PC-3 (cell line): ENCODE data around the gene PTPRD. TPM values are rescaled to one million over a fixed set of nuclear protein-coding genes. Genes with fewer than 3 reads are reported as not detected.

Source experiments
- ATAC-seq: fragments of 200-7000 bp; cut with Tn5 transposase; 2 replicates; pipeline ENCODE4 v1.9.1; 2020; ENCODE audit warnings: mild to moderate bottlenecking, moderate library complexity
- BruUV-seq: library from RNA; stranded (reverse); fragments of 400-500 nt; replicated peaks from 2 replicates; lab custom pipeline; 2021; lab: Mats Ljungman, UMichigan
- CTCF ChIA-PET: fragments of 300-600 bp; sonication (Branson Sonifier 250); formaldehyde crosslinking; loops from one replicate; lab custom pipeline; 2022; ENCODE audit warnings: antibody characterized with exemption; lab: Charles Lee
- POLR2A ChIA-PET: fragments of 300-600 bp; sonication (Branson Sonifier 250); formaldehyde crosslinking; loops from one replicate; lab custom pipeline; 2022; ENCODE audit warnings: antibody characterized with exemption; ENCODE audit not compliant: unreplicated experiment; lab: Charles Lee
- DNase-seq: peaks from one replicate; pipeline ENCODE4 v3.0.0-alpha.2; 2015
- H2AFZ ChIP-seq: fragments of 300-600 bp; sonication (generic); 2 replicates; pipeline ENCODE4 v1.6.0; 2016; ENCODE audit warnings: antibody characterized with exemption, low read length
- H3F3A ChIP-seq: fragments of 300-600 bp; sonication (generic); one replicate; pipeline ENCODE4 v1.6.0; 2017; ENCODE audit warnings: antibody characterized with exemption, low read length, control low read depth, mild to moderate bottlenecking; ENCODE audit not compliant: unreplicated experiment
- H3K27ac ChIP-seq: fragments of 300-600 bp; sonication (generic); 2 replicates; pipeline ENCODE4 v1.5.1; 2016; ENCODE audit warnings: mild to moderate bottlenecking, low read length
- H3K27me3 ChIP-seq: fragments of 300-600 bp; sonication (generic); 2 replicates; pipeline ENCODE4 v1.6.1; 2016; ENCODE audit warnings: low read length, mixed read lengths
- H3K36me3 ChIP-seq: fragments of 300-600 bp; sonication (generic); 2 replicates; pipeline ENCODE4 v1.6.1; 2016; ENCODE audit warnings: low read depth, mixed run types, low read length, mixed read lengths
- H3K4me1 ChIP-seq: fragments of 300-600 bp; sonication (generic); 2 replicates; pipeline ENCODE4 v1.5.1; 2016; ENCODE audit warnings: low read length; ENCODE audit not compliant: insufficient read depth
- H3K4me2 ChIP-seq: fragments of 300-600 bp; sonication (generic); 2 replicates; pipeline ENCODE4 v1.6.0; 2016; ENCODE audit warnings: low read length
- H3K4me3 ChIP-seq: fragments of 300-600 bp; sonication (generic); 2 replicates; pipeline ENCODE4 v1.5.1; 2016; ENCODE audit warnings: mild to moderate bottlenecking, low read length, mixed read lengths
- H3K79me2 ChIP-seq: fragments of 300-600 bp; sonication (generic); 2 replicates; pipeline ENCODE4 v1.6.1; 2017; ENCODE audit warnings: low read length, mixed read lengths
- H3K9ac ChIP-seq: fragments of 300-600 bp; sonication (generic); 2 replicates; pipeline ENCODE4 v1.6.0; 2016; ENCODE audit warnings: mild to moderate bottlenecking, low read length
- H3K9me2 ChIP-seq: fragments of 300-600 bp; sonication (generic); replicated peaks from 2 replicates; pipeline ENCODE4 v1.6.1; 2016; ENCODE audit warnings: mixed run types, low read length, mixed read lengths
- H3K9me3 ChIP-seq: fragments of 300-600 bp; sonication (generic); 2 replicates; pipeline ENCODE4 v1.6.1; 2016; ENCODE audit warnings: low read length, mixed read lengths
- H4K20me1 ChIP-seq: fragments of 300-600 bp; sonication (generic); 2 replicates; pipeline ENCODE4 v1.6.1; 2016; ENCODE audit warnings: low read length, mixed read lengths
- EZH2 ChIP-seq: fragments of 300-600 bp; sonication (generic); IDR thresholded peaks from one replicate; pipeline ENCODE4 v1.6.1; 2017; ENCODE audit warnings: antibody characterized with exemption, mild to moderate bottlenecking, low read length; ENCODE audit not compliant: unreplicated experiment
- EZH2phosphoT487 ChIP-seq: fragments of 300-600 bp; sonication (generic); IDR thresholded peaks from 2 replicates; pipeline ENCODE4 v1.6.1; 2018; ENCODE audit warnings: mild to moderate bottlenecking, antibody characterized with exemption, low read length, borderline replicate concordance
- intact Hi-C: fragments of 100-400 bp; cut with micrococcal nuclease; formaldehyde crosslinking; loops from 2 replicates; pipeline ENCODE4 v1.9.0; 2023
- total RNA-seq: library from RNA; depleted of rRNA; stranded (reverse); fragments of >200 nt; gene quantifications from 2 replicates; pipeline ENCODE4 v1.2.3, GENCODE V29; 2014
- TF ChIP-seq, protein P1 (sequence below): fragments of 300-600 bp; sonication (generic); conservative IDR thresholded peaks from 2 replicates; pipeline ENCODE4 v1.5.1; 2017; ENCODE audit warnings: antibody characterized with exemption, low read depth, mild to moderate bottlenecking, low read length

The PTPRD gene
- total RNA-seq, 1 experiment from 2014 or later = not detected

DNA sequence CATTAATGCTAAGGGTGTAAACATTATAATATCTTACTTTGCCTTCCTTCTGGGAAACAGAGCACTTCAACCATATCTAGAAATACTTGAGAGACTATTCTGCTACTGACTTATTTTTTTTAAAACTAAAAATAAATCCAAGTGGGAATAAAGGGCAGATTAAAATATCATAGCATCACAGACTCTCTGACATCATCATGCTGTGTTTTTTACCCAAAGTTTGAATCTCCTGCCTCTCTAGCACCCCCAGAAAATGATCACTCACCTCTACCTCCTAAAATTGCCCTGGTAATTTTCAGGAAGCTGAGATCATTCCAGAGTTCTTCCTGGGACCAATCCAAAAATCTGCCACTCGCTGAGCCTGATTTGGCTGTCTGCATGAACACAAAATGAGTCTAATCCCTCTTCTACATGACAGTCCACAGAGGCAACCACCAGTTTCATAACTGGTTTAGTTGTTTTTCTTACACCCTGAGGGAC, 1999.4 kb downstream of the PTPRD start:
- Histone ChIP-seq H3F3A (no peaks in the 10 kb centered on the region), H4K20me1 (no peaks in the 10 kb centered on the region), H3K36me3 (no peaks in the 10 kb centered on the region), H3K9me2 (no peaks in the 10 kb centered on the region), H3K9ac (no peak overlapping the region), H3K27ac (no peak overlapping the region), H3K4me2 (no peak overlapping the region), H3K9me3 (no peaks in the 10 kb centered on the region), H3K79me2 (no peaks in the 10 kb centered on the region), H3K4me3 (no peak overlapping the region), H3K4me1 (no peaks in the 10 kb centered on the region), H3K27me3 (no peaks in the 10 kb centered on the region), H2AFZ (no peak overlapping the region)
- no peak for ATAC-seq
- intact Hi-C loops = no loop called here
- no TSS peak for BruUV-seq
- CTCF ChIA-PET = no interaction called here
- TF ChIP-seq, protein P1, sequence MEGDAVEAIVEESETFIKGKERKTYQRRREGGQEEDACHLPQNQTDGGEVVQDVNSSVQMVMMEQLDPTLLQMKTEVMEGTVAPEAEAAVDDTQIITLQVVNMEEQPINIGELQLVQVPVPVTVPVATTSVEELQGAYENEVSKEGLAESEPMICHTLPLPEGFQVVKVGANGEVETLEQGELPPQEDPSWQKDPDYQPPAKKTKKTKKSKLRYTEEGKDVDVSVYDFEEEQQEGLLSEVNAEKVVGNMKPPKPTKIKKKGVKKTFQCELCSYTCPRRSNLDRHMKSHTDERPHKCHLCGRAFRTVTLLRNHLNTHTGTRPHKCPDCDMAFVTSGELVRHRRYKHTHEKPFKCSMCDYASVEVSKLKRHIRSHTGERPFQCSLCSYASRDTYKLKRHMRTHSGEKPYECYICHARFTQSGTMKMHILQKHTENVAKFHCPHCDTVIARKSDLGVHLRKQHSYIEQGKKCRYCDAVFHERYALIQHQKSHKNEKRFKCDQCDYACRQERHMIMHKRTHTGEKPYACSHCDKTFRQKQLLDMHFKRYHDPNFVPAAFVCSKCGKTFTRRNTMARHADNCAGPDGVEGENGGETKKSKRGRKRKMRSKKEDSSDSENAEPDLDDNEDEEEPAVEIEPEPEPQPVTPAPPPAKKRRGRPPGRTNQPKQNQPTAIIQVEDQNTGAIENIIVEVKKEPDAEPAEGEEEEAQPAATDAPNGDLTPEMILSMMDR = no peak
- TF ChIP-seq EZH2phosphoT487 (no peak), EZH2 (no peak)
- no peak for DNase-seq
- POLR2A ChIA-PET = no interaction called here

DNA sequence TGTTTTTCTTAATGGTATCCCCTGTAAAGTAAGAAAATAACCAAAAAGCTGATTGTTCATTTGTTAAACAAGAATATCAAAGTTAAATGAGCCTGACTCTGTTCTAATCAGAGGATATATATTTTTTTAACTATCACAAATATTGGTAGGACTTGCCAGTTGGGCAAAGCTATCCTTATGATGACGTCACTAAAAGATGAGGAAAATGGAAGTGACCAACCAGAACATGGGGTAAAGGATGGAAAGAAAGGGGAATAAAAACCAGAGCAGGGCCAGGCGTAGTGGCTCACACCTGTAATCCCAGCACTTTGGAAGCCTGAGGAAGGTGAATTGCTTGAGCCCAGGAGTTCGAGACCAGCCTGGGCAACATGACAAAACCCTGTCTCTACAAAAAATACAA, 2001.6 kb downstream of the PTPRD start:
- ChIA-PET POLR2A (no interaction called here), CTCF (no interaction called here)
- H3K4me1 ChIP-seq = no peaks in the 10 kb centered on the region
- no peak for DNase-seq
- H3K36me3 ChIP-seq = no peaks in the 10 kb centered on the region
- BruUV-seq = no TSS peak
- intact Hi-C loops = no loop called here
- no peak overlapping the region for H3K27ac ChIP-seq
- no peak overlapping the region for H3K9ac ChIP-seq
- no peak for ATAC-seq
- no peaks in the 10 kb centered on the region for H3K9me2 ChIP-seq
- TF ChIP-seq, protein P1 = no peak
- TF ChIP-seq EZH2 = no peak
- no peak for TF ChIP-seq EZH2phosphoT487
- no peaks in the 10 kb centered on the region for H4K20me1 ChIP-seq
- no peaks in the 10 kb centered on the region for H3F3A ChIP-seq
- no peaks in the 10 kb centered on the region for H3K27me3 ChIP-seq
- H3K9me3 ChIP-seq = no peaks in the 10 kb centered on the region
- no peak overlapping the region for H3K4me3 ChIP-seq
- H2AFZ ChIP-seq = no peak overlapping the region
- H3K79me2 ChIP-seq = no peaks in the 10 kb centered on the region
- no peak overlapping the region for H3K4me2 ChIP-seq

DNA sequence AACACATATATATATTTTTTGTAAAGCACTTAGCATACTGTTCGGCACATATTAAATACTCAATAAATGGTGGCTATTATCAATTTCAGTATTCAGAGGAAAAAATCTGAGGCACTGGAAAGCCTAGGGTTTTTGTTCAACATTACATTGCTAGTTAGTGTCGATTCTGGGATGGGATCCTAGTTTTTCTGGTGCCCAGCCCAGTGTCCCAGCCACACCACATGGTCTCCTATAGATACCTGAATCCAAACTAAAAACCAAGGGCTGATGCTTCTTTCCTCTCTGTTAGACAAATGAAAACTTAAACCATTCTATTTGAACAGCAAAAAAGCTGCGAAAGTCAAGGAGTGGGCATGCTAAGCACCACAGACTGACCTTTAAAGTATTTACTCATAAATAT, 2002.5 kb downstream of the PTPRD start:
- ChIA-PET CTCF (no interaction called here), POLR2A (no interaction called here)
- H3K4me3 ChIP-seq = no peak overlapping the region

More for the DNA sequence above, 2002.5 kb downstream of the PTPRD start:
- Histone ChIP-seq H3K9me3 (no peaks in the 10 kb centered on the region), H3K9ac (no peak overlapping the region), H4K20me1 (no peaks in the 10 kb centered on the region), H3K36me3 (no peaks in the 10 kb centered on the region), H3K27ac (no peak overlapping the region), H2AFZ (no peak overlapping the region), H3F3A (no peaks in the 10 kb centered on the region), H3K79me2 (no peaks in the 10 kb centered on the region), H3K4me2 (no peak overlapping the region), H3K27me3 (no peaks in the 10 kb centered on the region), H3K4me1 (no peaks in the 10 kb centered on the region), H3K9me2 (no peaks in the 10 kb centered on the region)
- intact Hi-C loops = no loop called here
- ATAC-seq (no peak), DNase-seq (no peak)
- BruUV-seq = no TSS peak
- TF ChIP-seq EZH2 (no peak), EZH2phosphoT487 (no peak)
- TF ChIP-seq, protein P1 = no peak
